ENCODE results near the gene LINGO4. TPM values are rescaled to one million over a fixed set of nuclear protein-coding genes. Genes with fewer than 3 reads are reported as not detected.
A peak's percentile ranks its signal among the peaks of the same experiment; 100 is the strongest.

LINGO4 gene
- total RNA-seq, 6 experiments from 2014 or later, result not detected

GRCh38 chr1:151759241-151759640 is 46.0 kb downstream of the LINGO4 start:
- no peak for TF ChIP-seq CTCF (IDR thresholded peaks at IDR 0.05)
- H3K4me3 Mint-ChIP-seq, result no peak overlapping the region
- H3K27me3 Mint-ChIP-seq (ENCODE audit: insufficient read depth), result no peaks in the 10 kb centered on the region
- no peak for DNase-seq
- H3K4me1 Mint-ChIP-seq (ENCODE audit: low read depth), result peaks cover 55% of the 10 kb centered on the region
- H3K36me3 Mint-ChIP-seq (ENCODE audit: low read depth), result peaks cover 27% of the 10 kb centered on the region
- no peak overlapping the region for H3K27ac Mint-ChIP-seq
- H3K9me3 Mint-ChIP-seq, result no peaks in the 10 kb centered on the region

GRCh38 chr1:151756291-151756690 is 48.9 kb downstream of the LINGO4 start:
- Mint-ChIP-seq H3K4me1 (ENCODE audit: low read depth) (peaks cover 31% of the 10 kb centered on the region), H3K36me3 (ENCODE audit: low read depth) (peaks cover 22% of the 10 kb centered on the region), H3K4me3 (no peak overlapping the region), H3K9me3 (no peaks in the 10 kb centered on the region), H3K27me3 (ENCODE audit: insufficient read depth) (peaks cover 3% of the 10 kb centered on the region; the same call in 1 of the 2 replicates), H3K27ac (peak overlapping the region; percentile 12)
- peak; percentile 11 for DNase-seq
- no peak for TF ChIP-seq CTCF (IDR thresholded peaks at IDR 0.05)

Other genes starting within 250 kb of the LINGO4 start
- 10 to 100 TPM; 29.2 to 31.8 (median 31.0) TPM for gene SNX27, start 193.4 kb downstream of the LINGO4 start, total RNA-seq (2021; fragmentation: NEBNext Ultra II Directional; extraction: Animal tissue kit (Norgen Biotek cat#: 25700))
- gene CELF3, start 88.6 kb downstream of the LINGO4 start, total RNA-seq (2021; fragmentation: NEBNext Ultra II Directional; extraction: Animal tissue kit (Norgen Biotek cat#: 25700)), result not detected
- not detected for gene RIIAD1, start 83.9 kb downstream of the LINGO4 start, total RNA-seq (2021; fragmentation: NEBNext Ultra II Directional; extraction: Animal tissue kit (Norgen Biotek cat#: 25700))
- gene MRPL9, start 41.9 kb downstream of the LINGO4 start, total RNA-seq (2021; fragmentation: NEBNext Ultra II Directional; extraction: Animal tissue kit (Norgen Biotek cat#: 25700)), result 100 to 1,000 TPM in 2 of 6 experiments, 10 to 100 TPM in 4; 91.4 to 116 (median 96.2) TPM
- gene TDRKH, start 14.9 kb downstream of the LINGO4 start, total RNA-seq (2021; fragmentation: NEBNext Ultra II Directional; extraction: Animal tissue kit (Norgen Biotek cat#: 25700)), result 1 to 10 TPM; 1.1 to 2.0 (median 1.5) TPM
- not detected for gene RORC, start 26.4 kb upstream of the LINGO4 start, total RNA-seq (2021; fragmentation: NEBNext Ultra II Directional; extraction: Animal tissue kit (Norgen Biotek cat#: 25700))
- not detected for gene C2CD4D, start 34.4 kb upstream of the LINGO4 start, total RNA-seq (2021; fragmentation: NEBNext Ultra II Directional; extraction: Animal tissue kit (Norgen Biotek cat#: 25700))
- gene THEM5, start 48.3 kb upstream of the LINGO4 start, total RNA-seq (2021; fragmentation: NEBNext Ultra II Directional; extraction: Animal tissue kit (Norgen Biotek cat#: 25700)), result not detected
- 10 to 100 TPM in 1 of 6 experiments, 1 to 10 TPM in 5; 8.0 to 10.1 (median 9.3) TPM for gene THEM4, start 104.1 kb upstream of the LINGO4 start, total RNA-seq (2021; fragmentation: NEBNext Ultra II Directional; extraction: Animal tissue kit (Norgen Biotek cat#: 25700))
- gene S100A10, start 188.4 kb upstream of the LINGO4 start, total RNA-seq (2021; fragmentation: NEBNext Ultra II Directional; extraction: Animal tissue kit (Norgen Biotek cat#: 25700)), result 100 to 1,000 TPM; 390 to 518 (median 442) TPM
- 1,000 to 10,000 TPM; 1,164 to 1,256 (median 1,179) TPM for gene S100A11, start 231.6 kb upstream of the LINGO4 start, total RNA-seq (2021; fragmentation: NEBNext Ultra II Directional; extraction: Animal tissue kit (Norgen Biotek cat#: 25700))

Data from HFFc6 (cell line).